Astrocyte (in vitro differentiated cells and primary cell): Measurements from ENCODE around the gene MAP1LC3A.

Experiments
- EZH2 ChIP-seq: IDR thresholded peaks from 2 replicates; pipeline ENCODE4 v1.6.1; 2012; ENCODE audit warnings: mild to moderate bottlenecking, low read length, inconsistent platforms; ENCODE audit not compliant: insufficient read depth
- TF ChIP-seq, protein P1 (sequence below): IDR thresholded peaks from 2 replicates; pipeline ENCODE4 v1.5.1; 2011; ENCODE audit warnings: low read depth, mild to moderate bottlenecking, inconsistent platforms, low read length, moderate library complexity; ENCODE audit not compliant: insufficient read depth

GRCh38 chr20:34543463-34544056 lies 15.0 kb upstream of the MAP1LC3A start:
- TF ChIP-seq, protein P1, sequence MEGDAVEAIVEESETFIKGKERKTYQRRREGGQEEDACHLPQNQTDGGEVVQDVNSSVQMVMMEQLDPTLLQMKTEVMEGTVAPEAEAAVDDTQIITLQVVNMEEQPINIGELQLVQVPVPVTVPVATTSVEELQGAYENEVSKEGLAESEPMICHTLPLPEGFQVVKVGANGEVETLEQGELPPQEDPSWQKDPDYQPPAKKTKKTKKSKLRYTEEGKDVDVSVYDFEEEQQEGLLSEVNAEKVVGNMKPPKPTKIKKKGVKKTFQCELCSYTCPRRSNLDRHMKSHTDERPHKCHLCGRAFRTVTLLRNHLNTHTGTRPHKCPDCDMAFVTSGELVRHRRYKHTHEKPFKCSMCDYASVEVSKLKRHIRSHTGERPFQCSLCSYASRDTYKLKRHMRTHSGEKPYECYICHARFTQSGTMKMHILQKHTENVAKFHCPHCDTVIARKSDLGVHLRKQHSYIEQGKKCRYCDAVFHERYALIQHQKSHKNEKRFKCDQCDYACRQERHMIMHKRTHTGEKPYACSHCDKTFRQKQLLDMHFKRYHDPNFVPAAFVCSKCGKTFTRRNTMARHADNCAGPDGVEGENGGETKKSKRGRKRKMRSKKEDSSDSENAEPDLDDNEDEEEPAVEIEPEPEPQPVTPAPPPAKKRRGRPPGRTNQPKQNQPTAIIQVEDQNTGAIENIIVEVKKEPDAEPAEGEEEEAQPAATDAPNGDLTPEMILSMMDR, result no peak
- TF ChIP-seq EZH2, result no peak
